SU-DHL-6 (cell line): ENCODE measurements around the gene OLIG2.

ENCODE experiments used
- H2AFZ ChIP-seq: fragments of 200-600 bp; sonication (generic); 2 replicates; pipeline ENCODE4 v1.6.1; 2014; ENCODE audit warnings: low read depth, mild to moderate bottlenecking, moderate library complexity, mixed read lengths, antibody characterized with exemption, low read length; ENCODE audit not compliant: severe bottlenecking
- H3F3A ChIP-seq: fragments of 200-600 bp; shearing (Covaris generic); 2 replicates; pipeline ENCODE4 v1.6.0; 2016; ENCODE audit warnings: antibody characterized with exemption, mild to moderate bottlenecking; ENCODE audit not compliant: insufficient read depth
- H3K27ac ChIP-seq: fragments of 200-600 bp; sonication (generic); 2 replicates; pipeline ENCODE4 v1.5.1; 2016; ENCODE audit warnings: low read depth, mild to moderate bottlenecking, low read length, moderate library complexity, mixed read lengths
- H3K27me3 ChIP-seq: fragments of 200-600 bp; sonication (generic), shearing (Covaris generic); 2 replicates; pipeline ENCODE4 v1.6.0; 2014; ENCODE audit warnings: mild to moderate bottlenecking, low read length
- H3K36me3 ChIP-seq: fragments of 200-600 bp; sonication (generic); 2 replicates; pipeline ENCODE4 v1.6.1; 2014; ENCODE audit warnings: mild to moderate bottlenecking, low read length, mixed read lengths
- H3K4me2 ChIP-seq: fragments of 300-600, 200-600 bp; shearing (Covaris generic), sonication (generic); 2 replicates; pipeline ENCODE4 v1.6.0; 2014; ENCODE audit warnings: low read length, low read depth, mild to moderate bottlenecking; ENCODE audit not compliant: poor library complexity, severe bottlenecking
- H3K4me3 ChIP-seq: fragments of 200-600 bp; sonication (generic); 2 replicates; pipeline ENCODE4 v1.5.1; 2014; ENCODE audit warnings: antibody characterized with exemption, low read length, mild to moderate bottlenecking, mixed read lengths; ENCODE audit not compliant: insufficient read depth, poor library complexity, severe bottlenecking
- H3K79me2 ChIP-seq: fragments of 200-600 bp; sonication (generic); 2 replicates; pipeline ENCODE4 v1.6.1; 2014; ENCODE audit warnings: mild to moderate bottlenecking, low read length, moderate library complexity; ENCODE audit not compliant: insufficient read depth
- H3K9ac ChIP-seq: fragments of 200-600 bp; sonication (generic); 2 replicates; pipeline ENCODE4 v1.7.0; 2014; ENCODE audit warnings: mild to moderate bottlenecking, low read length
- H3K9me2 ChIP-seq: fragments of 200-600 bp; sonication (generic); replicated peaks from 2 replicates; pipeline ENCODE4 v1.6.1; 2014; ENCODE audit warnings: low read length; ENCODE audit not compliant: insufficient read depth
- H3K9me3 ChIP-seq: fragments of 200-600 bp; sonication (generic); 2 replicates; pipeline ENCODE4 v1.6.1; 2014; ENCODE audit warnings: low read length, mixed read lengths; ENCODE audit not compliant: insufficient read depth
- H4K20me1 ChIP-seq: fragments of 200-600 bp; sonication (generic); 2 replicates; pipeline ENCODE4 v1.6.1; 2014; ENCODE audit warnings: low read depth, mild to moderate bottlenecking, antibody characterized with exemption, low read length, moderate library complexity, mixed read lengths
- EZH2phosphoT487 ChIP-seq: fragments of 200-600 bp; sonication (generic), shearing (Covaris generic); conservative IDR thresholded peaks from 2 replicates; pipeline ENCODE4 v1.6.1; 2018; ENCODE audit warnings: mild to moderate bottlenecking, antibody characterized with exemption, low read length, moderate library complexity, mixed read lengths
- TF ChIP-seq, protein P1 (sequence below): fragments of 200-600 bp; sonication (generic); IDR thresholded peaks from one replicate; pipeline ENCODE4 v1.5.1; 2017; ENCODE audit warnings: antibody characterized with exemption, mild to moderate bottlenecking, low read length, moderate library complexity; ENCODE audit not compliant: insufficient read depth, poor library complexity, severe bottlenecking

Gene OLIG2

DNA sequence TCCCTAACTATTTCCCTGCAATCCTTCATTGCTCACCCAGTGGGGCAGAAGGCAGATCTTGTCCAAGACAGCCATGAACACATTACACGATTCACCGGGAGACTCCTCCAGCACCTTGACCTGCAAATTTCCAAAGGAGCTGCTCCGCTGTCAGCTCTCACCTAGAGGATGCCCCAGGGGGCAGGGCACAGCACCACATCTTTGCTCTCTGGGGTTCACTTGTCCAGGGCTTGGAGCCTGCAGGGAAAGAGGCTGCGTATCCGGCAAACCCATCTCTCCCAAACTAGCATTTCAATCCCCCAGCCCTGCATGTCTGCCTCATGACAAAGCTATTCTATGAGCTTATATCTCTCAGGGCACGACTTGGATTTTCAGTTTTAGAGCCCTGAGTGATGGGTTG, 35.1 kb upstream of the OLIG2 start:
- Histone ChIP-seq H4K20me1 (no peaks in the 10 kb centered on the region), H3K9me3 (no peaks in the 10 kb centered on the region), H3K79me2 (no peaks in the 10 kb centered on the region), H3K27me3 (no peaks in the 10 kb centered on the region), H3K4me3 (no peak overlapping the region), H3K9me2 (no peaks in the 10 kb centered on the region), H3K27ac (no peak overlapping the region), H3K36me3 (no peaks in the 10 kb centered on the region), H3K9ac (no peak overlapping the region), H3F3A (no peaks in the 10 kb centered on the region), H2AFZ (no peak overlapping the region), H3K4me2 (no peak overlapping the region)
- TF ChIP-seq, protein P1, sequence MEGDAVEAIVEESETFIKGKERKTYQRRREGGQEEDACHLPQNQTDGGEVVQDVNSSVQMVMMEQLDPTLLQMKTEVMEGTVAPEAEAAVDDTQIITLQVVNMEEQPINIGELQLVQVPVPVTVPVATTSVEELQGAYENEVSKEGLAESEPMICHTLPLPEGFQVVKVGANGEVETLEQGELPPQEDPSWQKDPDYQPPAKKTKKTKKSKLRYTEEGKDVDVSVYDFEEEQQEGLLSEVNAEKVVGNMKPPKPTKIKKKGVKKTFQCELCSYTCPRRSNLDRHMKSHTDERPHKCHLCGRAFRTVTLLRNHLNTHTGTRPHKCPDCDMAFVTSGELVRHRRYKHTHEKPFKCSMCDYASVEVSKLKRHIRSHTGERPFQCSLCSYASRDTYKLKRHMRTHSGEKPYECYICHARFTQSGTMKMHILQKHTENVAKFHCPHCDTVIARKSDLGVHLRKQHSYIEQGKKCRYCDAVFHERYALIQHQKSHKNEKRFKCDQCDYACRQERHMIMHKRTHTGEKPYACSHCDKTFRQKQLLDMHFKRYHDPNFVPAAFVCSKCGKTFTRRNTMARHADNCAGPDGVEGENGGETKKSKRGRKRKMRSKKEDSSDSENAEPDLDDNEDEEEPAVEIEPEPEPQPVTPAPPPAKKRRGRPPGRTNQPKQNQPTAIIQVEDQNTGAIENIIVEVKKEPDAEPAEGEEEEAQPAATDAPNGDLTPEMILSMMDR, result no peak
- TF ChIP-seq EZH2phosphoT487, result no peak

- Histone ChIP-seq H4K20me1 (no peaks in the 10 kb centered on the region), H3K27ac (no peak overlapping the region), H3K9me2 (no peaks in the 10 kb centered on the region), H3K9ac (no peak overlapping the region), H2AFZ (no peak overlapping the region), H3K27me3 (no peaks in the 10 kb centered on the region), H3K9me3 (no peaks in the 10 kb centered on the region), H3K79me2 (no peaks in the 10 kb centered on the region), H3K4me3 (no peak overlapping the region), H3F3A (no peaks in the 10 kb centered on the region), H3K4me2 (no peak overlapping the region), H3K36me3 (no peaks in the 10 kb centered on the region)
- no peak for TF ChIP-seq EZH2phosphoT487
- TF ChIP-seq, protein P1, result no peak
Measured at GRCh38 chr21:32991361-32991760, 34.4 kb upstream of the OLIG2 start.

GRCh38 chr21:32993894-32994293, 31.8 kb upstream of the OLIG2 start:
- Histone ChIP-seq H3F3A (no peaks in the 10 kb centered on the region), H4K20me1 (no peaks in the 10 kb centered on the region)

More at GRCh38 chr21:32993894-32994293, 31.8 kb upstream of the OLIG2 start:
- Histone ChIP-seq H3K27me3 (no peaks in the 10 kb centered on the region), H3K27ac (no peak overlapping the region), H3K36me3 (no peaks in the 10 kb centered on the region), H2AFZ (no peak overlapping the region), H3K9me2 (no peaks in the 10 kb centered on the region), H3K79me2 (no peaks in the 10 kb centered on the region), H3K4me2 (no peak overlapping the region), H3K9ac (no peak overlapping the region), H3K4me3 (no peak overlapping the region), H3K9me3 (no peaks in the 10 kb centered on the region)
- TF ChIP-seq, protein P1, result no peak
- TF ChIP-seq EZH2phosphoT487, result no peak
